Gastroesophageal sphincter (tissue), 4 donors: ENCODE results near the gene APOBR. TPM values are rescaled to one million over a fixed set of nuclear protein-coding genes. Genes with fewer than 3 reads are reported as not detected.

Experiments
- ATAC-seq: fragments of 150-250 bp; one replicate; pipeline ENCODE4 v1.9.1; 2016; ENCODE audit warnings: mild to moderate bottlenecking, moderate library complexity
- H3K27ac ChIP-seq, 4 donors: fragments of 200-600 bp; sonication (generic) in 3 of 4; 1 replicate in 3 of 4; 2 replicates in 1 of 4; pipeline ENCODE4 v1.5.1; 2016 to 2019
- H3K27me3 ChIP-seq: fragments of 200-600 bp; sonication (generic); one replicate; pipeline ENCODE4 v1.5.1; 2019
- H3K36me3 ChIP-seq, 2 donors: fragments of 200-600 bp; sonication (generic); one replicate each; pipeline ENCODE4 v1.5.1; 2019; ENCODE audit warnings: control low read depth in 1 of 2
- H3K4me1 ChIP-seq, 3 donors: fragments of 200-600 bp; sonication (generic); 1 replicate in 2 of 3; 2 replicates in 1 of 3; pipeline ENCODE4 v1.5.1; 2016 to 2019; ENCODE audit warnings: control low read depth in 2 of 3
- H3K4me3 ChIP-seq, 2 donors: fragments of 200-600 bp; sonication (generic); one replicate each; pipeline ENCODE4 v1.5.1; 2019; ENCODE audit warnings: mild to moderate bottlenecking in 1 of 2, moderate library complexity in 1 of 2
- H3K9me3 ChIP-seq, 3 donors: fragments of 200-600 bp; sonication (generic); one replicate each; pipeline ENCODE4 v1.5.1; 2017 to 2019; ENCODE audit warnings: control low read depth in 2 of 3
- EP300 ChIP-seq: sonication (generic); formaldehyde crosslinking; IDR thresholded peaks from one replicate; pipeline ENCODE4 v1.6.1; 2017; ENCODE audit warnings: antibody characterized with exemption, mild to moderate bottlenecking
- POLR2A ChIP-seq, 2 donors: fragments of 450-650 bp; IDR thresholded peaks; one replicate each; pipeline ENCODE4 v1.6.1; 2017; ENCODE audit warnings: antibody characterized with exemption in 2 of 2, mild to moderate bottlenecking in 2 of 2, moderate library complexity in 1 of 2
- POLR2AphosphoS5 ChIP-seq: sonication (generic); formaldehyde crosslinking; IDR thresholded peaks from one replicate; pipeline ENCODE4 v1.6.1; 2017; ENCODE audit warnings: antibody characterized with exemption
- WGBS, 2 donors: methylation state at CpG; one replicate each; pipeline ENCODE4 v1.1.5; 2018; ENCODE audit warnings: low coverage in 1 of 2; 5-methylcytosine and 5-hydroxymethylcytosine counted together
- total RNA-seq, 4 donors: library from RNA; depleted of rRNA; stranded (reverse); fragments of >200 nt; gene quantifications; one replicate each; pipeline ENCODE4 v1.1.0, GENCODE V29; 2016
- TF ChIP-seq, protein P1 (sequence below), 4 experiments: fragments of 200-600 bp in 2 of 4; fragments of 450-650 bp in 2 of 4; sonication (generic) in 1 of 4; IDR thresholded peaks; one replicate each; pipeline ENCODE4 v1.5.1; 2017 to 2019; ENCODE audit warnings: antibody characterized with exemption in 4 of 4, mild to moderate bottlenecking in 2 of 4, moderate library complexity in 2 of 4

APOBR gene
- total RNA-seq, 4 donors from 2014 or later: 1.2 to 3.1 (median 1.5) TPM

DNA sequence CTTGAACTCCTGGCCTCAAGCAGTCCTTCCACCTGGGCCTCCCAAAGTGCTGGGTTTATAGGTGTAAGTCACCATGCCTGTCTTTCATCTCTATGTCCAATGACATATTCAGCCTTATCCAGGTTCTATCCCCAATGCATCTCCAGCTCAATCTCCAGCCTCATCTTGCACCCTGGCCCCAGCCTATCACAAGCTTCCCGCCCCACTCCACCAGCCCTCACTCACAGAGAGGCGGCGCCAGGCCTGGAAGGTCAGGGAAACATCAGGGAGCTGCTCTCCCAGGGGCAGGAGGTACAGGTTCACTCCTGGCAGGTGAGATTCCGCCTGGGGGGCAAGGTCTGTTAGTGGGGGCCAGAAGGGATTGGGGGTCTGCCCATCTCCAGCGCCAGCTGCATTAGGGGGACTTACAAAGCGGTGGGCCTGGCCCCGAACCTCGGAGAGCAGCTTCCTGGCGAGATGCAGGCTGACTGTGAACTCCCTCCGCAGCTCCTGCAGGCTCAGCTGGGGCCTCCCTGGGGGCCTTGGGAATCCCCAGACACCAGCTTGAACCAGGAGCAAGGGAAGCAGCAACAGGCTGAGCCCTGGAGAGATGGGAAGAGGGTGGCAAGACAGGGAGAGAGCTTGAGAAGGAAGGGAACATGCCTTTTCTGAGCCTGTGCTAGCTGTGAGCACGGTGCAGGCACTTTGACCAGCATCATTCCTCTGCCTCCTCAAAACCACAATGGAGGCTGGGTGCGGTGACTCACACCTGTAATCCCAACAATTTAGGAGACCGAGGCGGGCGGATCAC, 9.2 kb downstream of the APOBR start:
- TF ChIP-seq POLR2AphosphoS5 (no peak), EP300 (no peak), POLR2A (IDR thresholded peaks at IDR 0.05) (no peak)
- TF ChIP-seq, protein P1, sequence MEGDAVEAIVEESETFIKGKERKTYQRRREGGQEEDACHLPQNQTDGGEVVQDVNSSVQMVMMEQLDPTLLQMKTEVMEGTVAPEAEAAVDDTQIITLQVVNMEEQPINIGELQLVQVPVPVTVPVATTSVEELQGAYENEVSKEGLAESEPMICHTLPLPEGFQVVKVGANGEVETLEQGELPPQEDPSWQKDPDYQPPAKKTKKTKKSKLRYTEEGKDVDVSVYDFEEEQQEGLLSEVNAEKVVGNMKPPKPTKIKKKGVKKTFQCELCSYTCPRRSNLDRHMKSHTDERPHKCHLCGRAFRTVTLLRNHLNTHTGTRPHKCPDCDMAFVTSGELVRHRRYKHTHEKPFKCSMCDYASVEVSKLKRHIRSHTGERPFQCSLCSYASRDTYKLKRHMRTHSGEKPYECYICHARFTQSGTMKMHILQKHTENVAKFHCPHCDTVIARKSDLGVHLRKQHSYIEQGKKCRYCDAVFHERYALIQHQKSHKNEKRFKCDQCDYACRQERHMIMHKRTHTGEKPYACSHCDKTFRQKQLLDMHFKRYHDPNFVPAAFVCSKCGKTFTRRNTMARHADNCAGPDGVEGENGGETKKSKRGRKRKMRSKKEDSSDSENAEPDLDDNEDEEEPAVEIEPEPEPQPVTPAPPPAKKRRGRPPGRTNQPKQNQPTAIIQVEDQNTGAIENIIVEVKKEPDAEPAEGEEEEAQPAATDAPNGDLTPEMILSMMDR (IDR thresholded peaks at IDR 0.05): no peak
- no peak overlapping the region for H3K27ac ChIP-seq
- ATAC-seq: no peak
- H3K36me3 ChIP-seq: no peaks in the 10 kb centered on the region
- H3K4me3 ChIP-seq: no peak overlapping the region
- 73 to 77% methylated on average over 3 of the region's 15 CpGs for WGBS, 2 donors
- no peaks in the 10 kb centered on the region for H3K4me1 ChIP-seq
- peaks cover 36% of the 10 kb centered on the region for H3K27me3 ChIP-seq
- no peaks in the 10 kb centered on the region for H3K9me3 ChIP-seq

DNA sequence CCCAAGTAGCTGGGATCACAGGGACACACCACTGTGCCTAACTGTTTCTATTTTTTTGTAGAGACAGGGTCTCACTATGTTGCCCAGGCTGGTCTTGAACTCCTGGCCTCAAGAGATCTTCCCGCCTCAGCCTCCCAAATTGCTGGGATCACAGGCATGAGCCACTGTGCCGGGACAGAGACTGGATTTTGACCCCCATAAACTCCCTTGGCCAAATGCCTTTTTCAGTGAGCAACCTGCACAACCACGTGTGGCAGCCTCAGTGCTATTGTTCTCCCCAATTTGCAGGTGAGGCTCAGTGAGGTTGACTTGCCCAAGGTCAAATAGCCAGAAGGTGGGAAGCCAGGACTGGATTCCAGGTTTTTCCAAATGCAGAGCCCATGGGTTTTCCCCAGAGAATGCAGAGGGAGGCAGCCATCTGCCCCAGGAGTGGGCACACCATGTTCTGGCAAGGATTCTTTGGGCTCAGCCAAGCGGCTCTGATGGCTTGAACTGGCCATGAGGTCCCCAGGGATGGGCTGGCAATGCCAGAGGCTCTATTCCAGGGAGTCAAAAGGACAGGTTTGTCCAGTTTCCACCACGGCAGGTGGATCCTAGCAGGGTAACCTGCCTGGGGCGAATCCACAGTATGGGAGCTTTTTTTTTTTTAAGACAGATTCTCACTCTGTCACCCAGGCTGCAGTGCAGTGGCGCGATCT, 10.4 kb downstream of the APOBR start:
- no peaks in the 10 kb centered on the region for H3K4me1 ChIP-seq
- no peak overlapping the region for H3K27ac ChIP-seq
- no peak for TF ChIP-seq POLR2AphosphoS5
- no peak for TF ChIP-seq EP300
- TF ChIP-seq POLR2A (IDR thresholded peaks at IDR 0.05): no peak
- TF ChIP-seq, protein P1 (IDR thresholded peaks at IDR 0.05): no peak
- H3K27me3 ChIP-seq: peaks cover 36% of the 10 kb centered on the region
- ATAC-seq: no peak
- H3K36me3 ChIP-seq: no peaks in the 10 kb centered on the region
- WGBS, 2 donors: no CpG with 5 or more reads among the region's 8 CpGs
- no peak overlapping the region for H3K4me3 ChIP-seq
- no peaks in the 10 kb centered on the region for H3K9me3 ChIP-seq

DNA sequence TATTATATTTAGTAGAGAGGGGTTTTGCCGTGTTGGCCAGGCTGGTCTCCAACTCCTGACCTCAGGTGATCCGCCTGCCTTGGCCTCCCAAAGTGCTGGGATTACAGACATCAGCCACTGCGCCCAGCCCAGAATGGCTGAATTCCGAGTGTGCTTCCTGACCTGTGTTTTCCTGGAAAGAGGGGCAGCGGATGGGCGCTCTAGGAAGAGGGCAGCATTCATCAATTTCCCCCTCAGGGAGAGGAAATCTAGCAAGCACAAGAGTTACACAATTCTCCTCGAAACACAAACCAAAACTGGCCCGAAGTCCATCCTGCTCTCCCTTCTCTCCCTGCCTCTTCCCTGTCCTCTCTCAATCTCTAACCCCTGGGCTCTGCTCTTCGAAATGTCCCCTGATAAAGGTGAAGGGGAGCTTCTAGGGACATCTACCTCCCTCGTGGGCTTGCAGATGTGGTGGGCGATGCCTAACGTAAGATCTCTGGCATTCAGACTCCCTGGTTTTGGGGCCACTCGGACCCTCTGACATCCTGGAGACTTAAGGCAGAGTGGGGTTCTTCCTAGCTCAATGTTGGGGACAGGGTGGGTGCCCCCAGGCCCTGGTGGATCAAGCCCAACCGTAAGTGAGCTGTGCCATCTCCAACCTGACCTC, 11.2 kb downstream of the APOBR start:
- Histone ChIP-seq H3K9me3 (no peaks in the 10 kb centered on the region), H3K4me1 (no peaks in the 10 kb centered on the region), H3K27ac (no peak overlapping the region), H3K27me3 (peaks cover 36% of the 10 kb centered on the region), H3K4me3 (no peak overlapping the region), H3K36me3 (no peaks in the 10 kb centered on the region)
- 44 to 75% methylated on average over 6 to 8 of the region's 14 CpGs for WGBS, 2 donors
- ATAC-seq: no peak
- no peak for TF ChIP-seq POLR2AphosphoS5
- TF ChIP-seq, protein P1 (IDR thresholded peaks at IDR 0.05): no peak
- TF ChIP-seq EP300: no peak
- TF ChIP-seq POLR2A (IDR thresholded peaks at IDR 0.05): no peak

DNA sequence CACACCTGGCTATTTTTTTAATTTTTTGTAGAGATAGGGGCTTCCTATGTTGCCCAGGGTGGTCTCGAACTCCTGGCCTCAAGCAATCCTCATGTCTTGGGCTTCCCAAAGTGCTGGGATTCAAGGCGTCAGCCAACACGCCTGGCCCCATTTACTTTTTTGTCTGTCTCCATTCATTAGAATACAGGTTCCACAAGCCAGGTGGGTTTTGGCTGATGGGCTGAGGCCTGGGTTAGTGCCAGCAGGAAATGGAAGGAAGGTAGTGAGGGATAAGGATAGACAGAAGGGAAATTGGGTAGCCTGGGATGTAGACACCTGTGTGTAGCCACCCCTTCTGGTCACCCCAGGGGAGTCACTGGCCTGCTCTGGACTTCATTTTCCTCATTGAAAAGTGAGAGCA, 16.6 kb downstream of the APOBR start:
- WGBS, 2 donors: 77 to 93% methylated on average over 3 of the region's 3 CpGs

More for the DNA sequence above, 16.6 kb downstream of the APOBR start:
- no peaks in the 10 kb centered on the region for H3K4me1 ChIP-seq
- ATAC-seq: no peak
- H3K27ac ChIP-seq: no peak overlapping the region
- no peak overlapping the region for H3K4me3 ChIP-seq
- no peaks in the 10 kb centered on the region for H3K36me3 ChIP-seq
- TF ChIP-seq EP300 (no peak), POLR2A (IDR thresholded peaks at IDR 0.05) (no peak), POLR2AphosphoS5 (no peak)
- TF ChIP-seq, protein P1 (IDR thresholded peaks at IDR 0.05): no peak
- H3K27me3 ChIP-seq: peaks cover 22% of the 10 kb centered on the region
- H3K9me3 ChIP-seq: no peaks in the 10 kb centered on the region
